PFSK-1 (cell line): ENCODE data around the gene ATAD3C.

Experiments used
- POLR2AphosphoS5 ChIP-seq: IDR thresholded peaks from 2 replicates; pipeline ENCODE4 v1.6.1; 2012; ENCODE audit warnings: low read depth, mild to moderate bottlenecking, control low read depth, low read length, moderate library complexity
- SIN3A ChIP-seq: IDR thresholded peaks from 2 replicates; pipeline ENCODE4 v1.6.1; 2012; ENCODE audit warnings: mild to moderate bottlenecking, low read length, moderate library complexity, borderline replicate concordance; ENCODE audit not compliant: insufficient read depth
- TAF1 ChIP-seq: IDR thresholded peaks from 2 replicates; pipeline ENCODE4 v1.6.1; 2012; ENCODE audit warnings: low read length, control low read depth, borderline replicate concordance; ENCODE audit not compliant: insufficient read depth
- TF ChIP-seq, protein P1 (sequence below), 2 experiments: IDR thresholded peaks; 2 replicates each; pipeline versions ENCODE4 v1.6.1 to v1.8.0; 2011 to 2012; ENCODE audit warnings: low read depth in 2 of 2, low read length in 2 of 2, control low read depth in 1 of 2, inconsistent platforms in 1 of 2, mild to moderate bottlenecking in 1 of 2, moderate library complexity in 1 of 2; ENCODE audit not compliant: insufficient read depth in 1 of 2

DNA sequence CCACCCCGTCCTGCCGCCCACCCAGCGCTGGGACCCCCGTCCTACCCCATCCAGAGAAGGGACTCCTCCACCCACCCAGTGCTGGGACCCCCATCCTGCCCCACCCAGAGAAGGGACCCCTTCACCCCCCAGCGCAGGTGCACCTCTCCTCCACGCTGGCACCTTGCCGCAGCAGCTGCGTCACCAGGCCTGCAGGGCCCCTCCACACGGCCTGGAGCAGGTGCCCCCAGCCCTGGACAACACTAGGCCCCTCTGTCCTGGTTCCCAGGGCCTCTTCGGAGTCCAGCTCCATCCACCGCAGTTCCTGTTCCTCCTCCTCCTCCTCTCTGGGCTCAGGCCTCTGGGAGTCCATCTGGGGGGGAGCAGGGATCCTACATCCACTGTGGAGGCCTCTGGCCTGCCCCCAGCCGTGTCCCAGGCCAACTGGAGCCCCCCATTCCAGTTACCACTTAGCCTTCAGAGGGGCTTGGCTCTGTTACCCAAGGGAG is 28.8 kb upstream of the ATAD3C start:
- TF ChIP-seq POLR2AphosphoS5 (no peak), SIN3A (no peak), TAF1 (no peak)
- TF ChIP-seq, protein P1, sequence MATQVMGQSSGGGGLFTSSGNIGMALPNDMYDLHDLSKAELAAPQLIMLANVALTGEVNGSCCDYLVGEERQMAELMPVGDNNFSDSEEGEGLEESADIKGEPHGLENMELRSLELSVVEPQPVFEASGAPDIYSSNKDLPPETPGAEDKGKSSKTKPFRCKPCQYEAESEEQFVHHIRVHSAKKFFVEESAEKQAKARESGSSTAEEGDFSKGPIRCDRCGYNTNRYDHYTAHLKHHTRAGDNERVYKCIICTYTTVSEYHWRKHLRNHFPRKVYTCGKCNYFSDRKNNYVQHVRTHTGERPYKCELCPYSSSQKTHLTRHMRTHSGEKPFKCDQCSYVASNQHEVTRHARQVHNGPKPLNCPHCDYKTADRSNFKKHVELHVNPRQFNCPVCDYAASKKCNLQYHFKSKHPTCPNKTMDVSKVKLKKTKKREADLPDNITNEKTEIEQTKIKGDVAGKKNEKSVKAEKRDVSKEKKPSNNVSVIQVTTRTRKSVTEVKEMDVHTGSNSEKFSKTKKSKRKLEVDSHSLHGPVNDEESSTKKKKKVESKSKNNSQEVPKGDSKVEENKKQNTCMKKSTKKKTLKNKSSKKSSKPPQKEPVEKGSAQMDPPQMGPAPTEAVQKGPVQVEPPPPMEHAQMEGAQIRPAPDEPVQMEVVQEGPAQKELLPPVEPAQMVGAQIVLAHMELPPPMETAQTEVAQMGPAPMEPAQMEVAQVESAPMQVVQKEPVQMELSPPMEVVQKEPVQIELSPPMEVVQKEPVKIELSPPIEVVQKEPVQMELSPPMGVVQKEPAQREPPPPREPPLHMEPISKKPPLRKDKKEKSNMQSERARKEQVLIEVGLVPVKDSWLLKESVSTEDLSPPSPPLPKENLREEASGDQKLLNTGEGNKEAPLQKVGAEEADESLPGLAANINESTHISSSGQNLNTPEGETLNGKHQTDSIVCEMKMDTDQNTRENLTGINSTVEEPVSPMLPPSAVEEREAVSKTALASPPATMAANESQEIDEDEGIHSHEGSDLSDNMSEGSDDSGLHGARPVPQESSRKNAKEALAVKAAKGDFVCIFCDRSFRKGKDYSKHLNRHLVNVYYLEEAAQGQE (IDR thresholded peaks at IDR 0.05; ENCODE audit: insufficient read depth in 1 of 2, low read depth in 2 of 2, low read length in 2 of 2), result no peak
